Measurements from ENCODE around the gene NDST3.

NDST3 gene

GRCh38 chr4:118190903-118191302, 156.6 kb downstream of the NDST3 start:
- no peaks in the 10 kb centered on the region for H3K27me3 ChIP-seq
- no peaks in the 10 kb centered on the region for H4K20me1 ChIP-seq
- no peak for TF ChIP-seq Cebpa-rat (IDR thresholded peaks at IDR 0.05)
- H3K36me3 ChIP-seq: no peaks in the 10 kb centered on the region
- H3K9ac ChIP-seq: no peak overlapping the region
- peaks cover 0 to 19% (median 11%) of the 10 kb centered on the region in 11 experiments; a peak in 10 of 22 replicates for H3K9me3 ChIP-seq (replicated peaks in 1 of 11)
- H3K4me3 ChIP-seq: no peak overlapping the region
- no peaks in the 10 kb centered on the region for H3K4me1 ChIP-seq
- no peak overlapping the region for H3K4me2 ChIP-seq
- no peak overlapping the region for H3K27ac ChIP-seq

- no peak overlapping the region for H3K4me3 ChIP-seq
- H3K27ac ChIP-seq: no peak overlapping the region
- no peak overlapping the region for H3K9ac ChIP-seq
- H3K4me2 ChIP-seq: no peak overlapping the region
- no peaks in the 10 kb centered on the region for H4K20me1 ChIP-seq
- peaks cover 0 to 19% (median 11%) of the 10 kb centered on the region in 11 experiments; a peak in 10 of 22 replicates for H3K9me3 ChIP-seq (replicated peaks in 1 of 11)
- H3K4me1 ChIP-seq: no peaks in the 10 kb centered on the region
- no peaks in the 10 kb centered on the region for H3K27me3 ChIP-seq
- H3K36me3 ChIP-seq: no peaks in the 10 kb centered on the region
- TF ChIP-seq Cebpa-rat (IDR thresholded peaks at IDR 0.05): no peak
Measured at GRCh38 chr4:118193421-118193820, 159.1 kb downstream of the NDST3 start.

- H3K27me3 ChIP-seq: no peaks in the 10 kb centered on the region
- H4K20me1 ChIP-seq: no peaks in the 10 kb centered on the region
- H3K27ac ChIP-seq: no peak overlapping the region
- peaks cover 19 to 26% (median 21%) of the 10 kb centered on the region in 11 experiments for H3K9me3 ChIP-seq (replicated peaks in 1 of 11)
- no peak overlapping the region for H3K9ac ChIP-seq
- no peak for TF ChIP-seq Cebpa-rat (IDR thresholded peaks at IDR 0.05)
- H3K4me1 ChIP-seq: no peaks in the 10 kb centered on the region
- no peak overlapping the region for H3K4me3 ChIP-seq
- H3K36me3 ChIP-seq: no peaks in the 10 kb centered on the region
- H3K4me2 ChIP-seq: no peak overlapping the region
Measured at GRCh38 chr4:118206627-118207026, 172.3 kb downstream of the NDST3 start.

DNA sequence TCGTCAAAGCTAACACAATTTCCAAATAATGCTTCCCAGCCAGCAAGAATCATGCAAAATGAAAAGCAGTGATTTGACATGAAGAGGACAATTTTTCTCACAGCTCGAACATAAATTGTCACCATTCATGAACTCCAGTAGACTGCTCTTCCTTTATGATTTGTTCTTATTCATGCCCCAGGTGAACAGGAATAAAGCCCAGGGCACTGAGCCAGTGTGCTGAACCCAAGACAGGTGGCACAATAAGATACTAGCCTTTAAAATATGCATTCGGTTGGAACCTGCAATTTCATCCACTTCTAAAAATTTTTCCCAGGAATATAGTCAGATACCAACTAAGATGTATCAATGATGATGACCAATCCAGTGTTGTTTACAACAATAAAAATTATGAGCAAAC, 178.8 kb downstream of the NDST3 start:
- Histone ChIP-seq H3K27ac (no peak overlapping the region), H3K9ac (no peak overlapping the region), H3K9me3 (replicated peaks in 1 of 11) (no peaks in the 10 kb centered on the region), H3K27me3 (no peaks in the 10 kb centered on the region), H3K4me3 (no peak overlapping the region), H4K20me1 (no peaks in the 10 kb centered on the region), H3K4me2 (no peak overlapping the region), H3K36me3 (no peaks in the 10 kb centered on the region), H3K4me1 (no peaks in the 10 kb centered on the region)
- TF ChIP-seq Cebpa-rat (IDR thresholded peaks at IDR 0.05): no peak

GRCh38 chr4:118215826-118216225, 181.5 kb downstream of the NDST3 start:
- Histone ChIP-seq H3K4me3 (no peak overlapping the region), H3K9ac (no peak overlapping the region), H3K36me3 (no peaks in the 10 kb centered on the region), H3K9me3 (replicated peaks in 1 of 11) (no peaks in the 10 kb centered on the region), H3K27me3 (no peaks in the 10 kb centered on the region), H3K4me1 (no peaks in the 10 kb centered on the region), H3K27ac (no peak overlapping the region), H3K4me2 (no peak overlapping the region), H4K20me1 (no peaks in the 10 kb centered on the region)
- TF ChIP-seq Cebpa-rat (IDR thresholded peaks at IDR 0.05): no peak

GRCh38 chr4:118221227-118221800, 187.0 kb downstream of the NDST3 start:
- Histone ChIP-seq H3K9ac (no peak overlapping the region), H3K27ac (no peak overlapping the region), H3K4me1 (no peaks in the 10 kb centered on the region), H3K4me3 (no peak overlapping the region), H3K4me2 (no peak overlapping the region), H4K20me1 (no peaks in the 10 kb centered on the region), H3K36me3 (no peaks in the 10 kb centered on the region), H3K27me3 (no peaks in the 10 kb centered on the region), H3K9me3 (replicated peaks in 1 of 11) (no peaks in the 10 kb centered on the region)
- TF ChIP-seq Cebpa-rat (IDR thresholded peaks at IDR 0.05): no peak

- no peaks in the 10 kb centered on the region for H4K20me1 ChIP-seq
- no peak for TF ChIP-seq Cebpa-rat (IDR thresholded peaks at IDR 0.05)
- H3K27me3 ChIP-seq: no peaks in the 10 kb centered on the region
- no peak overlapping the region for H3K9ac ChIP-seq
- no peak overlapping the region for H3K27ac ChIP-seq
- H3K36me3 ChIP-seq: no peaks in the 10 kb centered on the region
- H3K9me3 ChIP-seq (replicated peaks in 1 of 11): no peaks in the 10 kb centered on the region
- H3K4me3 ChIP-seq: no peak overlapping the region
- H3K4me2 ChIP-seq: no peak overlapping the region
- no peaks in the 10 kb centered on the region for H3K4me1 ChIP-seq
Measured at GRCh38 chr4:118224243-118224829, 190.1 kb downstream of the NDST3 start.

DNA sequence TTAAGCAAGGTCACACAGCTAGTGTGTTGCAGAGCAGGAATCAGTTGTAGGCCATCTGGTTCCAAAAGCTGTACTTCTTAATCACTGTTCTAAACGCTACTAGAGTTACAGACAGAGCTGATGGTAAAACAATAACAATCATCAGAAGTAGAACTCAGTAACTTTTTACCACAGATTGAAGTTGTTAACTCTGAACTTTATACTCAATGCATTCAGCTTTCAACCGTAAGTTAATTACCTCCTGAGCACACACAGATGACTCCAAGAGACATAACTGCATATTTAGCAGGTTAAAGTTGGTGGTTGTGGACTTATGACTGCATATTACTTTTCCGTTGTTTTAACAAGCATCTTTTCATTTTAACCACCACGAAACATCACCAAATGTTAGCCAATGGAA, 191.2 kb downstream of the NDST3 start:
- Histone ChIP-seq H3K36me3 (no peaks in the 10 kb centered on the region), H3K27ac (no peak overlapping the region), H3K4me2 (no peak overlapping the region), H3K9ac (no peak overlapping the region), H3K4me1 (no peaks in the 10 kb centered on the region), H3K4me3 (no peak overlapping the region), H3K27me3 (no peaks in the 10 kb centered on the region), H4K20me1 (no peaks in the 10 kb centered on the region), H3K9me3 (replicated peaks in 1 of 11) (no peaks in the 10 kb centered on the region)
- no peak for TF ChIP-seq Cebpa-rat (IDR thresholded peaks at IDR 0.05)

- Histone ChIP-seq H3K27me3 (no peaks in the 10 kb centered on the region), H3K4me3 (no peak overlapping the region), H3K9ac (no peak overlapping the region; a peak in 2 of 22 replicates), H3K9me3 (replicated peaks in 1 of 11) (no peaks in the 10 kb centered on the region), H4K20me1 (no peaks in the 10 kb centered on the region), H3K36me3 (no peaks in the 10 kb centered on the region), H3K4me2 (no peak overlapping the region), H3K27ac (no peak overlapping the region), H3K4me1 (no peaks in the 10 kb centered on the region)
- TF ChIP-seq Cebpa-rat (IDR thresholded peaks at IDR 0.05): no peak
Measured at GRCh38 chr4:118226311-118227010, 192.2 kb downstream of the NDST3 start.
